ENCODE measurements around the gene CCDC191.
A peak's percentile ranks its signal among the peaks of the same experiment; 100 is the strongest.

The CCDC191 gene

GRCh38 chr3:113954091-113954685 lies 102.1 kb downstream of the CCDC191 start:
- DNase-seq (ENCODE audit: low read depth): no peak

DNA sequence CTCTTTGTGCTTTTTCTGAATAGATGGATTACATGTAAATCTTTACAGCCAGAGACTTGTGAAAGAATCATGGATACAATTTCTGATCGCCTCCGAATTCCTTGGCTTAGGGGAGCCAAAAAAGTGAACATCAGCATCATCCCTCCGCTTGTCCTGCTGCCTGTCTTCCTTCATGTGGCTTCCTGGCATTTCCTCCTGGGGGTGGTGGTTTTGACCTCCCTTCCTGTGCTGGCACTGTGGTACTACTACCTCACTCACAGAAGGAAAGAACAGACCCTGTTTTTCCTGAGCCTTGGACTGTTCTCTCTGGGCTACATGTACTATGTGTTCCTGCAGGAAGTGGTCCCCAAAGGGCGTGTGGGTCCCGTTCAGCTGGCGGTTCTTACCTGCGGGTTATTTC lies 102.6 kb downstream of the CCDC191 start:
- no peak for DNase-seq (ENCODE audit: low read depth)

DNA sequence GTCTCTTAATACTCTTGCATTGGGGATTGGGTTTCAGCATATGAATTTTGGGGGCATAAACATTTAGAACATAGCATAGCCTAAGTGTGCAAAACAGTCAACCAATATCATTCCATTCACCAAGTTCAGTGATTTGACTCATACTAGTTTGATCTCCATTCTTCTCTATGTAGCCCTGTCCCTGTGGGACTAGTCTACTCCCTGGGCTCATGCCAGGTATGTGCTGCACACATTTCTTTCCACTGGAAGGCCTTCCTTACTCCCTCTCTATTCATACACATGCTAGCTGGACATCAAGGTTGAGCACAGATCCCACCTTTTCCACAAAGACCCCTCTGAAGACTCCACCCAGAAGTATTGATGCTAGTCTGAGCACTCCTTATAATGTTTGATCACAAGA lies 103.4 kb downstream of the CCDC191 start:
- no peak for DNase-seq (ENCODE audit: low read depth)

DNA sequence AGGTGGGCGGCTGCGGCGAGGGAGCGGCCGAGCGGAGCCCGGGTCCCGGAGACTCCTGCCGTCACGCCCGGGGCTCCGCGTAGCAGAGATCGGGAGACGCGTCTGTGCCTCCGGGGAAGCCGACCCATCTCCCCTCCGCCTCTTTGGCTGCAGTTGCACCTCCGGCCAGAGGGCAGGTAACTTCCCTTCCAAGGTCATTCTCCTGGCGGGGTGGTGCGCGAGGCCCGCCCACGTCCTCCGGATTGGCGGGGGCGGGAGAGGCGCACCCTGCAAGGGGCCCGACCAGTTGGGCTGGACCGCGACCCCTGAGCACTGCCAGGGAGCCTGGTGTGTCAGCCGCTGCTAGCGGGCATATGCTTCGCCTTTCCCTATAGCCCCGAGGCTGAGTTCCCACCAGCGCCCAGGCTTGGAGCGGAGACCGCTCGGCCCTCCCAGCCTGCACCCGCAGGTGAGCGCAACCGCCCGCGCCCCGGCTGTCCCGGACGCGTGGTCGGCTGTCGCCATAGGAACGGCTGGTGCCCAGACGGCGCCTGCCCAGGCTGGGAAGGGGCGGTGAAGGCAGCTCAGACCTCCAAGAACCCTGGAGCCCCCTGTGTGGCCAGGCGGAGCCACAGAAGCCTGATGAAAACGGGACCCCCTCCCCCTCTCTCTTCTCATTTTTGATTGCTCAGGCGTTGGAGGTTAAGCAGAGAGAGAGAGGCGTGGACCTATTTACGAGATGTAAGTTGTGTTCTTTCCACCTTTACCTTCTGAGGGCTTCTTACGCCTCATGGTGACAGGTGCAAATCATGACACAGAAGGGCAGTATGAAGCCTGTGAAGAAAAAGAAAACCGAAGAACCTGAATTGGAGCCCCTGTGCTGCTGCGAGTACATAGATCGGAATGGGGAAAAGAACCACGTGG lies 108.1 kb downstream of the CCDC191 start:
- no peak for DNase-seq (ENCODE audit: low read depth)

GRCh38 chr3:113947372-113948014 lies 108.8 kb downstream of the CCDC191 start, which contains the start of gene ZDHHC23:
ZDHHC23 (plus strand) TSS chr3:113948013; CDS start chr3:113948803, 790 bp downstream.
- peak; percentile 27 for DNase-seq (ENCODE audit: low read depth)

- DNase-seq (ENCODE audit: low read depth): no peak
Observed at GRCh38 chr3:113946831-113947230, 109.5 kb downstream of the CCDC191 start.

DNA sequence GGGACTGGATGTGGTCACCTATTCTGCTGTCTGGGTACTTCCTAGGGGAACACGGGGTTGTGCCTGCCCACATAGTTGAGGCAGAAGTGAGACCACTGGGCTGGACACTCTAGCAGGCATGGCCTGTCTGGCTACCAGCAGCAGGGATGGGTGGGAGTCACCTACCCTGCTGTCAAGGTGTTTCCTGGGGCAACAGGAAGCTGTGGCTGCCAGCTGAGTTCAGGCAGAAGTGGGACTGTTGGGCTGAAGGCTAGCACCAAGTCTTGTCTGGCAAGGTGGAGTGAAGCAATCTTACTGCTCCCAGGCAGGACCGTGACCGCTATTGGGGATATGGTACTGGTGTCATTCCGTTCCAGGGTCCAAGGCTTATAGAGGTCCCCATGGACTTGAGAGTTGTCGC lies 128.8 kb downstream of the CCDC191 start:
- no peak for DNase-seq (ENCODE audit: low read depth)

- DNase-seq (ENCODE audit: low read depth): peak; percentile 74
Observed at GRCh38 chr3:113914646-113915045, 141.7 kb downstream of the CCDC191 start.

Measured in GM04504 (cell line).